ENCODE results near the gene MARF1. TPM values are rescaled to one million over a fixed set of nuclear protein-coding genes. Genes with fewer than 3 reads are reported as not detected.
"Not testable (repeated sequence)": the region's sequence is repeated elsewhere in the genome, so short reads cannot be mapped to it uniquely, and the experiment has no call there.

Gene MARF1
- polyA plus RNA-seq, 3 donors: 47.0 to 67.6 (median 66.6) TPM

DNA sequence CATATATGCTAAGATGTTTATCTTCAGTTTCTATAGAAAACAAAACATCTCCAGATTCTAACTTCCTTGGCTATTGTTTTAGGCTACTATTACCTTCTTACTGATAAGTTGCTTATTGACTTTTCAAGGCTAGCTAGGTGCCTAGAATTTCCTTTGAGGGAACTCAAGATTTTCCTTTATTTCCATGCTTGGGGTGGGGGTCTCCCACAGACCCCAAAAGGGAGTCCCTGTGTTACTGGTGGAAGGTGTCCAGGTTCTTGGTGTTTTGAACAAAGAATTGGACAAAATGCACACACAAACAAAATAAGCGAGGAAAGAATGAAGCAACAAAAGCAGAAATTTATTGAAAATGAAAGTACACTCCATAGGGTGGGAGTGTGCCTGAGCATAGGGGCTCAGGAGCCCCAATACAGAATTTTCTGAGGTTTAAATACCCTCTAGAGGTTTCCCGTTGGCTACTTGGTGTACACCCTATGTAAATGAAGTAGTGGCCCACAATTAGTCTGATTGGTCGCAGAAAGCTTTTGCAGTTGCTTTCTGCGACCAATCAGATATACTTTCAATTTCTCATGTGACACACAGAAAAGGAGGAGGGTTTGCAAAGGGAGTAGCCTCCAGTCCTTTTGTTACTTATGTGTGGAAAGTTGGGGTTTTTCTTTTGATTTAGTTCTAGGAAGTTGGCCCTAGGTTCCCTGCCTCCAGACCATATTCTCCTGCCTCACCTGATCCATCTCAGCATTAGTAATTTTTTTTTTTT is 67.5 kb downstream of the MARF1 start:
- DNase-seq: no peak

DNA sequence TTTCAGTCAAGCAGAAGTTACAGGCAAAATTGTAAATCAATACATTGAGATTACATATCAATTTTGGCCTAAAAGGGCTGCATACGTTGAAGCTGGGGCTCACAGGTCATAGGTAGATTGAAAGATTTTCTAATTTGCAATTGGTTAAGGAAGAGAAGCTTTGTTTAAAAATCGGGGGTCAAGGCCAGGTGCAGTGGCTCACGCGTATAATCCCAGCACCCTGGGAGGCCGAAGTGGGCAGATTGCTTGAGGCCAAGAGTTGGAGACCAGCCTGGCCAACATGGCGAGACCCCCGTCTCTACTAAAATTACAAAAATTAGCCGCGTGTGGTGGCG is 68.4 kb downstream of the MARF1 start:
- no peak for DNase-seq

DNA sequence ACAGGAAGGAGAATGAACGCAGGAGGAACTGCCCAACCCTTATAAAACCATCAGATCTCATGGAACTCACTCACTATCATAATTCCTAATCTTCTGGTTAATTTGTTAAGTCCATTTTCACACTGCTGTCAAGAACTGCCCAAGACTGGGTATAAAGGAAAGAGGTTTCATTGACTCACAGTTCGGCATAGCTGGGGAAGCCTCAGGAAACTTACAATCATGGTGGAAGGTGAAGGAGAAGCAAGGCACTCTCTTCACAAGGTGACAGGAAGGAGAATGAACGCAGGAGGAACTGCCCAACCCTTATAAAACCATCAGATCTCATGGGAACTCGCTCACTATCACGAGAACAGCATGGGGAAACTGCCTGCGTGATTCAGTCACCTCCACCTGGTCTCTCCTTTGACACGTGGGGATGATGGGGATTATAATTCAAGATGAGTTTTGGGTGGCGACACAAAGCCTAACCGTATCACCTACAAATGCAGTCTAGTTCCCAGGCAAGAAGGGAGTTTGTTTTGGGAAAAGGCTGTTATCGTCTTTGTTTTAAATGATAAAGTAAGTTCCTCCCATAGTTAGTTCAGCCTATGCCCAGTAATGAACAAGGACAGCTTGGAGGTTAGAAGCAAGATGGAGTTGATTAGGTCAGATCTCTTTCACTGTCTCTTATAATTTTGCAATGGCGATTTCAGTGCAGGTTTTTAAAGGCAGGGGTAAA is 68.9 kb downstream of the MARF1 start:
- DNase-seq: not testable (repeated sequence)

DNA sequence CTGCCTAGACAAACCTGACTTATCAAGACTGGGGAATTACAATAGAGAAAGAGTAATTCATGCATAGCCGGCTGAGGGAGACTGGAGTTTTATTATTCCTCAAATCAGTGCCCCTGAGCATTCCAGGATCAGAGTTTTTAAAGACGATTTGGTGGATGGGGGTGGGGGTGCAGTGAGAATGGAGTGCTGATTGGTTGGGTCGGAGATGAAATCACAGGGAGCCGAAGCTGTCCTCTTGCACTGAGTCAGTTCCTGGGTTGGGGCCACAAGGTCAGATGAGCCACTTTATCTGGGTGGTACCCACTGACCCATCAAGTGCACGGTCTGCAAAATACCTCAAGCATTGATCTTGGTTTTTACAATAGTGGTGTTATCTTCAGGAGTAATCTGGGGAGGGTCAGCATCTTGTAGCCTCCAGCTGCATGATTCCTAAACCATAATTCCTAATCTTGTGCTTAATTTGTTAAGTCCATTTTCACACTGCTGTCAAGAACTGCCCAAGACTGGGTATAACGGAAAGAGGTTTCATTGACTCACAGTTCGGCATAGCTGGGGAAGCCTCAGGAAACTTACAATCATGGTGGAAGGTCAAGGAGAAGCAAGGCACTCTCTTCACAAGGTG is 69.6 kb downstream of the MARF1 start:
- DNase-seq: no peak

DNA sequence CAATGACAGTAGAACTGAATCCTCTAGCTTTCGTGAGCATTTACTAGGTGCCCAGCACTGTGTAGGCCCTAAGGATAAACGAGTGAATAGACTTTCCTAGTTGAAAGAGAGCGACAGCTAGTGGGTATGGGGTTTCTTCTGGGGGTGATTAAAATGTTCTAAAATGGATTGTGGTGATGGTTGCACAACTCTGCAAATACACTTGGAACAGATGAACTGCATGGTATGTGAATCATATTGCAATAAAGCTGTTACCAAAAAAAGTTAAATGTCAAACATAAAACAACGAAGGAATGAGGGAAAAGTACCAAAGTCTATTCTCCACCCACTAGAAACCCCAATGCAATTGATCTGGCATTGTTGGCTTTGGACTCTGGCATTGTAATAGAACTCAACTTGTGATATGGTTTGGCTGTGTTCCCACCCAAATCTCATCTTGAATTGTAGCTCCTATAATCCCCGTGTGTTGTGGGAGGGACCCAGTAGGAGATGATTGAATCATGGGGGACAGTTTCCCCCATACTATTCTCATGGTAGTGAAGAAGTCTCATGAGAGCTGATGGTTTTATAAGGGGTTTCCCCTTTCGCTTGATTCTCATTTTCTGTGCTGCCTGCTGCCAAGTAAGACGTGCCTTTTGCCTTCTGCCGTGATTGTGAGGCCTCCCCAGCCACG is 70.5 kb downstream of the MARF1 start:
- DNase-seq: no peak

DNA sequence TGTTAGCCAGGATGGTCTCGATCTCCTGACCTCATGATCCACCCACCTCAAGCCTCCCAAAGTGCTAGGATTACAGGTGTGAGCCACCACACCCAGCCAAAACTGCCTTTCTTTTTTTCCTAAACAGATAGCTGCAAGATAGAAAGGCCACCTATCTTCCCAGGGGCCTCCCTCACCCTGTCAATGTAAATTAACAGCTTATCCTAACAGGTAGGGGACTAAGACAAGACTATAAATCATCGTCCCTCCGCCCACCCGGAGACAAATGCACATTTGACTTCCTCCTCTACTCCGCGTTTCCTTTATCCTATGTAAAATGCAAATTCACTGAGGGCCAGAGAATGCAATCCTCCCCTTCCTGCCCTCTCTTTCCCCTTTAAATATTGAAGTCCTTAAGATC is 71.4 kb downstream of the MARF1 start:
- no peak for DNase-seq

DNA sequence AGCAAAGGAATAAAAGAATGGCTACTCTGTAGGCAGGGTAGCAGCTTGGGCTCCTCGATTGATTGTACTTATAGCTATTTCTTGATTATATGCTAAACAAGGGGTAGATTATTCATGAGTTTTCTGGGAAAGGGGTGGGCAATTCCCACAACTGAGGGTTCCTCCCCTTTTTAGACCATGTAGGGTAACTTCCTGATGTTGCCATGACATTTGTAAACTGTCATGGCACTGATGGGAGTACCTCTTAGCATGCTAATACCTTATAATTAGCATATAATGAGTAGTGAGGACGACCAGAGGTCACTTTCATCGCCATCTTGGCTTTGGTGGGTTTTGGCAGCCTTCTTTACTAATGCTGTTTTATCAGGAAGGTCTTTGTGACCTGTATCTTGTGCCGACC is 72.3 kb downstream of the MARF1 start:
- not testable (repeated sequence) for DNase-seq

DNA sequence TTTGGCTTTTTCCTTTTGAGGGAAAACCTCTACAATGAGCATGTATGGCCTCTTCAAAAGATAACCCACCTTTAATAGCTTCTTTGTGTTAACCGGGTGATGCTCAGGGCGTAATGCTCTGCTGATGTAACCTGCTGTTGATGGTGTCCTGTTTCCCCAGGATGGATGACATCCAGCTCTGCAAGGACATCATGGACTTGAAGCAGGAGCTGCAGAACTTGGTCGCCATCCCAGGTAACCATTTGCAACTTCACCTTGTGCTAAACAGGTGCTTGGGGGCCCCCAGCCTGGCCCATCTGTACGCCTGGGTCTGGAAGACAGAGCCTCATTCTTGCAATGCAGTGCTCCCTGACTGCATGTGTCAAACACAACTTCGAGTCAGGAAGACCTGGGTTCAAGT is 75.1 kb downstream of the MARF1 start:
- DNase-seq: no peak

DNA sequence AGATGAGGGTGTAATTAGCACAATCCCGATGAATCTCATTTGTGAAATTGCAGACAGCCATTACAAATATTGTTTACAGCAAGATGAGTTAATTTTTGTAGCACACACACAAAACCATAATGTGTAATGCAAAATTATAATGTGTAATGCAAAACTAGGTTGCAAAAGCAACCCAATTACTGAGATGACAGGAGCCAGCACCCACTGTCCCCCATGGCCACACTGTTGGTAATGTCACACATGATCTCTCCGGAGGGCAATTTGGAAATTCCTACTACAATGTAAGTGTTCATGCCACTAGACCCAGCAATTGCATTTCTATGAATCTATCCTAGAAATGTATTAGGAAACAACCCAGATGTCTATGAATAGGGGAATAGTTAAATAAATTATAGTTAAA is 76.9 kb downstream of the MARF1 start:
- DNase-seq: no peak

DNA sequence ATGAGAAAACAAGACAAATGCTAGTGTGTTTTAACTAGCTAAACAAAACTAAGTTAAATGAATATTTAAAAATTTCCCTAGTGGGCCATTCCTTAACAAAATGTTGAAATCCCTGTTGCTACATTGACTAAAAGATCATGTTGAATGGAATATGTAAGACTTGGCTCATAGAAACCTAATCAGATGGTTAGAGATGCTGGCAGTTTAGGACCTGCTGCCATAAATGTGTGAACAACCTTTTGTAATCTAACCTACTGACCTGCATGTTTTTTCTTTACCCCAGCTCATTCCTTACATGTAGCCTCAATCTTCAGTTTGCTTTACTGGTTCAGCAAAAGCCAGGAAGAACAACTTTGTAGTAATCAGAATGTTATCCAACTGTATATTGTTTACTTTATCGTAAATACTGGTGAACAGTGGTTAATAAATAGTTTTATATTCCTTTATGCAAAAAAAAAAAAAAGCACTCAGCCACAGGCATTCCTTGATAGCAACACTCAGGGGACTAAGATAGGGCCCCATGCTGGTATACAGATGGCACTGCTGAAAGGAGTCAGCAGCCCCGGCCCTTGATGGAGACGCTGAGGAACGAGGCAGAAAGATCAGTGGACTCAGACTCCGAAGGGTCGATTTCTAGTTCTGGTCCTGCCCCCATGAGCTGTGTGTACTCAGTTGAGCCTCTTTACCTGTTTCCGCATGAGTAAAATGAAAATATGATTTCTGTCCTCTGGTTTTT is 78.2 kb downstream of the MARF1 start:
- no peak for DNase-seq

DNA sequence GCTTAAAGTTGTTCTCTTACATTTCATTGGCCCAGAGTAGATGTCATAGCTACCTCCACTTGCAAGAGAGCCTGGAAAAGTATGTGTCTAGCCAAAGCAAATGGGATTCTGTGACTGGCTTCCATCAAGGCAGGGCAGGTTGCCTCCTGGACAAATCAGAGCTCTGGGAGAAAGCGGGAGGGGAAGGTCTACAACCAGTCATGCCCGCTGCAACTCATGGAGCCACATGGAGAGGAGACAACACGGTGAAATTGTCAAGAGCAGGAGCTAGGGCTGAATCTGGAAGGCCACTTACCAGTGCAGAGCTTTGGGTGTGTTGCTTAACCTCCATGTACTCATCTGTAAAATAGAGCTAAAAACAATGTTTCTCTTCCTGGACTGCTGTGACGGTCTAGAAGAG is 83.8 kb downstream of the MARF1 start:
- no peak for DNase-seq

DNA sequence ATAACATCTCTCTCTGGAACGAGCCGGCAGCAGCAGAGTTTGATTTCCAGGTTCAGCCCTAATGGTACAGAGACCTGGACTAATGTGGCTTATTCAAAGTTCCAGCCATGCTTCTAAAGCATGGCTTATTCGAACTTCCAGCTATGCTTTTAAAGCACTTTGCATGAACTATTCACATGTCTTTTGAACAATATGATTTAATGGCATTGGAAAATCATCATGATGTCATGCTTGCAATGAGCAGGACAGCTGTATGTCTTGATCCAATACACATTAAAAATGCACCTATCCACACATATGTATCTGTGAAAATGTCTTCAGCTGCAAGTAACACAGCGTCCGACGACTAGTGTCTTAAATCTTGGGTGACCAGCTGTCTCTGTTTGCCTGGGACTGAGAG is 85.7 kb downstream of the MARF1 start:
- DNase-seq: no peak

DNA sequence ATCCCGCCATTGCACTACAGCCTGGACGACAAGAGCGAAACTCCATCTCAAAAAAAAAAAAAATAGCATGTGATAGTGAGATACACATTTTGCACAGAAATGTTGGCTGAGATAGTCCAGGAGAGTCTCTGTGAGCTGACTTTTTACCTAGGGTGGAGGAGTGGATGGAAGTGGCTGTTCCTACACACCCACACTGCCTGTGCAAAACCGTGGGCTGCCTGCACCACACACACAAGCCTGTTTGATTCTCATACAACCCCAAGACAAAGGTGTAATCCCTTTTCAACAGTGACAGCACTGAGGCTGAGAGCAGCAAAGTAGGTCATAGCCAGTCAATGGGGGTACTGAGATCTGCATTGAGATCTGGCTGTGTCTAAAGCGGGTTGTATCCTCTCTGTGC is 86.8 kb downstream of the MARF1 start:
- no peak for DNase-seq

DNA sequence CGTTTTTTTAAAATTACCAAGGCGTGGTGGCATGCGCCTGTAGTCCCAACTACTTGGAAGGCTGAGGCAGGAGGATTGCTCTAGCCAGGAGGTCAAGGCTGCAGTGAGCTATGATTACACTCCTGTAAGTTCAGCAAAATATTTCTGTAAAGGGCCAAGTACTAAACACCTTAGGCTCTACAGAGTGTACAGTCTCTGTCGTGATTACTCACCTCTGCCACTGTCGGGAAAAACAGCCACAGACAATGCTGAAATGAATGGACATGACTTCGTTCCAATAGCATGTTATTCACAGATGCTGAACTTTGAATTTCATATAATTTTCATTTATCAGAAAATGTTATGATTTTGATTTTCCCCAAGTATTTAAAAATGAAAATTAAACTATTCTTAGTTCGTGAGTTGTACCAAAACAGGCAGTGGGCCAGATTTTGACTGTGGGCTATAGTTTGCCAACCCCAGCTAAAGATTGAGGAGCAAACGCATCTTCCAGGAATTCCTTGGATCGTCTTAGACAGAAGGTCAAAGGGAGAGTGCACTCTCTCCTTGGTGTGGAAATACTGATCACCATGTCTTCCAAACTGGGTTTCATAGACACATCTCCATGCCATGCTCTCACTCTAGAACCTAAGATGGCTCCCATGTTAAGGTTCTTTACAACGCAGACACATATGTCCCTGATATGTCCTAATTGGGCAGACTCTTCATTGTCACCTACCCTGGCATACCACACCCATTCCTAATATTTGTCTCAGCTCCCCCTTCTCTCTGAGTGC is 89.5 kb downstream of the MARF1 start:
- DNase-seq: no peak

DNA sequence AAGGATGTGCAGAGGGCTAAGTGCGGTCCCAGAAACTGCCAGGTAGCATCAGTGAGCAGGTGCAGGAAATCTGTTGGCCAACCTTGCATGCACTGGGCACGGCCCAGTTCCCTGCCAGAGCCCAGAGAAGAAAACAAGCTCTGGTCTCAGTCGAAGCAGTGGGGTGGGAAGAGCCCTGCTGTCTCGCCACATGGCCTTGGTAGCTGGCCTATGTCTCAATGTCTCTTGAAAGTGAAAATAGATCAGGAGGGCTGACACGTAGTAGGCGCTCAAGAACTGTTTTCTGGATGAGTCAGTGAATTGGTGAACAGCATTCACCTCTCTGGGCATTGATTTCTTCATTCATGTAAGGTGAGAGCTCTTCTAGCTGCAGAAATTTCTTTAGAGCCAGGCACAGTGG is 90.4 kb downstream of the MARF1 start:
- DNase-seq: no peak

DNA sequence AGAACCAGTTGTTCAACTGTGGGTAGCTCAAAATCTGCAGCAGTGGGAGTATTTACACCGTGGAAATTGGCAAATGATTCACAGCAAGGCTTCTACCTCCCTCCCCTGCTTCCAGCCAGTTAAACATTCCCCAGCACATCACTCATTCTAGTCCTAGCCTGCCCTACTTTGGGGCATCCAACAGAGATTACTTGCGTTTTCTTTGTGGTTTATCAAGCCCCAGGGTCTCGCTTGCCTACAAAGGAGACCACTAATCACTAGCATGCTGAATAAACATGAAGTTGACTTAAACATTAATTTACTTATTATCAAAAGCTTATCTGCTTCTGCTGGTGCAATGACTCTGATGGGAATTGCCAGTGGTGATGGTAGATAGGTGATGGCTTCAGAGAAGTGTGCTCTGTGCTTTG is 94.5 kb downstream of the MARF1 start:
- no peak for DNase-seq

DNA sequence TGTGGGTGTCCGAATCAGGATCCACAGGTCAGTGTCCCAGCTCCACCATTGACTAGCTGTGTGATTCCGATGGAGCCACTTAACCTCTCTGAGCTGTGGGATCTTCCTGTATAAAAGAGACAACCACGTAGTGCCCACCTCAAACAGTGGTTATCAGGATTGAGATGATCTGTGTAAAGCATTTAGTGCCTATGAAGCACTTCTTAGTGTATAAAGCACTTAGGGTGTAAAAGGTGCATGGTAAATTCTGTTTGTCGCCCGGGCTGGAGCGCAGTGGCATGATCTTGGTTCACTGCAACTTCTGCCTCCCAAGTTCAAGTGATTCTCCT is 95.2 kb downstream of the MARF1 start:
- no peak for DNase-seq

DNA sequence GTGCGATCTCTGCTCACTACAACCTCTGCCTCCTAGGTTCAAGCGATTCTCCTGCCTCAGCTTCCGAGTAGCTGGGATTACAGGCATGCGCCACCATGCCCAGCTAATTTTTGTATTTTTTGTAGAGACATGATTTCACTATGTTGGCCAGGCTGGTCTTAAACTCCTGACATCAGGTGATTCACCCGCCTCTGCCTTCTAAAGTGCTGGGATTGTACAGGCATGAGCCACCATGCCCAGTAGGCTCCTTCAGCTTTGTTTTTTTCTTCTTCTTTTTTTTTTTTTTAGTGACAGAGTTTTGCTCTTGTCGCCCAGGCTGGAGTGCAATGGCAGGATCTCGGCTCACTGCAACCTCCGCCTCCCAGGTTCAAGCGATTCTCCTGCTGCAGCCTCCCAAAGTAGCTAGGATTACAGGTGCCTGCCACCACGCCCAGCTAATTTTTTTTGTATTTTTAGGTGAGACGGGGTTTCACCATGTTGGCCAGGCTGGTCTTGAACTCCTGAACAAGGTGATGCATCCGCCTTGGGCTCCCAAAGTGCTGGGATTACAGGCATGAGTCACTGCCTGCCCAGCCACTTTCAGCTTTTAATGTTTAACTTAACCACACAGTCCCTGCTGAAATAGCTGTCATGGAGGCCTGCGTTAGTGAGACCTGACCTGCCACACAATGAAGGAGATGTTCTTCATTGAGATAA is 95.7 kb downstream of the MARF1 start:
- DNase-seq: not testable (repeated sequence)

DNA sequence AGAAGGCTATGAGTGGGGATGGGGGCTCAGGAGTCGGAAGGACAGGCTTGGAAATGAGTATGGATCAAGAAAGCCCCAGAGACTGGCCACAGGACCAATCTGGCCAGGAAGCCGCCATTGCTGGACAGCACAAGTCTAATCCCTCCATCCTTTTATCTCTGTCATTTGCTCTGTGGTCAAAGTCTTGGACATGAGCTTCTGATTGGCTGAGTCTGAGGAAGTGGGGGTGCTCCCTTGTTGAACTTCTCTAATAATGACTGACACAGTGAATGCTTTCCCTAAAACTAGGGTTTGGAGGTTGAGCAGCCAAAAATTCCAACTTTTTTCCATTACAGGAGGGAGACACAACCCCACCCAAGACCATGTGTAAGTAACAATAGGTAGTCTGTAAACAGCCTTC is 97.4 kb downstream of the MARF1 start:
- DNase-seq: no peak

DNA sequence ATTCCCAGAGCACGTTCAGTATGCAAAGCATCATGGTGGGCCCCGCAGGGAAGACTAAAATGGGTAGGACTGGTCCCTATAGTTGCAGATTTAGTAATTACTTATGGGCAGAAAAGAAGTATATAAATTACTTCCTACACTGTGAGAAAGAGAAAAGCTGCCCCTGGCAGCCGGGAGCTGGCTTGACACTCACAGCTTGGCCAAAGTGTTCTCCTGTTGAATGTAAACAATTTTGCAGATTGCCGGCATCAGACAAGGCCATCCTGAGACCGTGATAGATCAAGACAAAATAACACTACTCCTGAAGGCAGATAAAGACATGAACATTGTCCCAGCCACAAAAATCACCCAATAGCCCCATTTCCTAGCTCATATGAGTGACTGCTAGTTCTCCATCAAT is 98.5 kb downstream of the MARF1 start:
- no peak for DNase-seq

Data from renal pelvis (tissue), 4 donors.